Thyroid gland (tissue), 4 donors: ENCODE results near the gene TFCP2. TPM values are rescaled to one million over a fixed set of nuclear protein-coding genes. Genes with fewer than 3 reads are reported as not detected.

ENCODE experiments used
- DNase-seq, 2 donors: peaks; one replicate each; pipeline ENCODE4 v3.0.0-alpha.2; 2019
- H3K27ac ChIP-seq, 3 donors: fragments of 200-600 bp; sonication (generic); 1 replicate in 2 of 3; 2 replicates in 1 of 3; pipeline ENCODE4 v1.5.1; 2016 to 2019; ENCODE audit warnings: mild to moderate bottlenecking in 1 of 3, moderate library complexity in 1 of 3
- H3K27me3 ChIP-seq: fragments of 200-600 bp; sonication (generic); one replicate; pipeline ENCODE4 v1.5.1; 2019
- H3K36me3 ChIP-seq, 2 donors: fragments of 200-600 bp; sonication (generic); one replicate each; pipeline ENCODE4 v1.5.1; 2016 to 2019
- H3K4me1 ChIP-seq, 2 donors: fragments of 200-600 bp; sonication (generic); one replicate each; pipeline ENCODE4 v1.5.1; 2017 to 2019
- H3K4me3 ChIP-seq, 3 donors: fragments of 200-600 bp; sonication (generic); replicated peaks in 1 of 3; 1 replicate in 2 of 3; 2 replicates in 1 of 3; pipeline ENCODE4 v1.5.1; 2016; ENCODE audit warnings: mild to moderate bottlenecking in 1 of 3
- H3K9me3 ChIP-seq: fragments of 200-600 bp; sonication (generic); one replicate; pipeline ENCODE4 v1.5.1; 2017
- CTCF ChIP-seq, 6 experiments: fragments of 200-600 bp in 3 of 6; fragments of 450-650 bp in 3 of 6; sonication (generic) in 3 of 6; IDR thresholded peaks; one replicate each; pipeline ENCODE4 v1.5.1; 2016 to 2019; ENCODE audit warnings: antibody characterized with exemption in 6 of 6, mild to moderate bottlenecking in 2 of 6, inconsistent platforms in 1 of 6, moderate library complexity in 1 of 6
- POLR2A ChIP-seq, 2 donors: fragments of 450-650 bp; IDR thresholded peaks; one replicate each; pipeline ENCODE4 v1.6.1; 2017; ENCODE audit warnings: antibody characterized with exemption in 2 of 2, mild to moderate bottlenecking in 2 of 2, moderate library complexity in 1 of 2
- WGBS, 2 donors: methylation state at CpG; one replicate each; pipeline ENCODE4 v1.1.5; 2017; 5-methylcytosine and 5-hydroxymethylcytosine counted together
- intact Hi-C: fragments of 100-400 bp; cut with DNase I; formaldehyde crosslinking; loops from one replicate; pipeline ENCODE4 v1.15.1; 2023
- total RNA-seq, 4 donors: library from RNA; depleted of rRNA; stranded (reverse); fragments of >200 nt; gene quantifications; one replicate each; pipeline ENCODE4 v1.2.3, GENCODE V29; 2016

Gene TFCP2
- total RNA-seq, 4 donors from 2014 or later = 14.9 to 22.6 (median 21.3) TPM

- H3K27ac ChIP-seq = no peak overlapping the region
- H3K4me3 ChIP-seq = no peak overlapping the region
- intact Hi-C loops = no loop called here
- H3K27me3 ChIP-seq = no peaks in the 10 kb centered on the region
- H3K4me1 ChIP-seq = peaks cover 32 to 44% of the 10 kb centered on the region in 2 donors
- no peaks in the 10 kb centered on the region for H3K9me3 ChIP-seq
- WGBS, 2 donors = 81 to 95% methylated on average over 11 to 14 of the region's 14 CpGs
- H3K36me3 ChIP-seq = no peaks in the 10 kb centered on the region
- TF ChIP-seq POLR2A (IDR thresholded peaks at IDR 0.05) (no peak), CTCF (IDR thresholded peaks at IDR 0.05) (no peak)
- DNase-seq = no peak
These were observed 16.9 kb upstream of the TFCP2 start for GRCh38 chr12:51189790-51190355.

DNA sequence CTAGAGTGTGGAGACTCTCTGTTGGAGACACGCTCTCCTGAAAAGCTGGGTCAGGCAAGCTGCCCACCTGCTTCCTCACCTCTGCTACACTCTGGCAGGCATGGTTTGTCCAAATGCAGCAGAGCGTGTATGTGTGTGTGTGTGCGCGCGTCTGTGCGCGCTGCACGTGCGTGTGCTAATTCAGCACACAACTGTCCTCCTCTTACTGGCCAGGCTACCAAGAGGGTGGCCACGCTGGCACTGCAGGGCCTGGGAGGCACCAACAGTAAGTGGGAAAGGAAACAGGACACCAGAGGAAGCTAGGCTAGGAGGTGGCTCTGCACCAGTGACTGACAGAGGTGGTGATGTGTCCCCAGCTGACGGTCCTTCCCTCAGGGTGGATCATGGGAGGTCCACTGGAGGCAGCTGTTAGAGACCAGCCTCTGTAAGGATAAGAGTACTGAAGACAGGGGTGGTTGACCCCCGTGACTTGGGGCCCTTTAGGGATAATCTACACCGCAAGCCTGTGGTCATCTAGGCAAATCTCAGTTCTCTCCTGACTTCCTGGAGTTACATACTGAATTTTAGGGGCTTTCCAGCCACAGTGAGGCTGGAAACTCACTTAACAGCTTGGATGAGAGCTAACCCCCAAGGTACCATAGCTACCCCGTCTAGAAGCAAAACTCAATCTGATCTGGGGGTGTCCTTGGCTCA lies 15.6 kb upstream of the TFCP2 start:
- TF ChIP-seq POLR2A (IDR thresholded peaks at IDR 0.05) = no peak
- TF ChIP-seq CTCF (IDR thresholded peaks at IDR 0.05) = no peak
- Histone ChIP-seq H3K9me3 (no peaks in the 10 kb centered on the region), H3K36me3 (no peaks in the 10 kb centered on the region), H3K4me3 (no peak overlapping the region), H3K4me1 (peaks cover 32 to 50% of the 10 kb centered on the region in 2 donors), H3K27ac (peak overlapping the region in 2 of 3 donors; percentile 14 to 56), H3K27me3 (no peaks in the 10 kb centered on the region)
- DNase-seq = peak; percentile 87 to 91
- 38 to 65% methylated on average over 12 to 14 of the region's 14 CpGs for WGBS, 2 donors
- intact Hi-C loops = no loop called here

DNA sequence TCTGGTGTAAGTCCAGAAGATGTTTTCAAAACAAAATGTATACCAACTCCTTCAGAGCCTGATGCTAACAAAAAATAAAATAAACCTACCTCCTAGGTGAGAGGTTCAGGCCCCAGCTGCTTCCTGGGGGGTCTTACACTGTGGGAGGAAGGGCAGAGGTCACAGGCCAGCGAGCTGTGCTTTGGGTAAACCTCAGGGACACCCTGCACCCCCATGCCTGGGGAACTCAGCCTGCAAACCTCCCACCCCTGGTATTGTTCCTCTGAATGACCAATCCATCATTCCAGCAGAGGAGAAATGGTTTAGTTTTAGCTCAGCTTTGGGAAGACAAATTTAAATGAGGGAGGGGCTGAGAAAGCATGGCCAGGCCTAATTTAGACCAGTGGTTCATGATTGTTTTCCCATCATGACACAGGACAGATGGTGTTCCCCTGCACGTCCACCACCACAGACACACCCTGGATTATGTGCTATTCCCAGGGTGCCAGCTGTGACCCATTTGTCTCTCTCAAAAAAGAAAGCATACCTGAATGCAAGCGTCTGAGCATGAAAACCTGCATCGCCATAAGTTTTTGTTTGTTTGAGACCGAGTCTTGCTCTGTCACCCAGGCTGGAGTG lies 14.5 kb upstream of the TFCP2 start:
- intact Hi-C loops = no loop called here
- WGBS, 2 donors = 58 to 61% methylated on average over 5 of the region's 5 CpGs
- no peaks in the 10 kb centered on the region for H3K27me3 ChIP-seq
- H3K9me3 ChIP-seq = no peaks in the 10 kb centered on the region
- peaks cover 31 to 48% of the 10 kb centered on the region in 2 donors for H3K4me1 ChIP-seq
- H3K36me3 ChIP-seq = no peaks in the 10 kb centered on the region
- H3K4me3 ChIP-seq = no peak overlapping the region
- H3K27ac ChIP-seq = peak overlapping the region in 2 of 3 donors; percentile 14 to 56
- no peak for DNase-seq
- TF ChIP-seq POLR2A (IDR thresholded peaks at IDR 0.05) (no peak), CTCF (IDR thresholded peaks at IDR 0.05) (no peak)

- peak overlapping the region in 1 of 3 donors; percentile 56 for H3K27ac ChIP-seq
- no peak for DNase-seq
- intact Hi-C loops = no loop called here
- no peaks in the 10 kb centered on the region for H3K27me3 ChIP-seq
- H3K9me3 ChIP-seq = no peaks in the 10 kb centered on the region
- H3K4me1 ChIP-seq = peaks cover 22 to 39% of the 10 kb centered on the region in 2 donors
- WGBS, 2 donors = 63 to 74% methylated on average over 3 of the region's 3 CpGs
- TF ChIP-seq POLR2A (IDR thresholded peaks at IDR 0.05) (no peak), CTCF (IDR thresholded peaks at IDR 0.05) (no peak)
- H3K4me3 ChIP-seq = no peak overlapping the region
- H3K36me3 ChIP-seq = no peaks in the 10 kb centered on the region
These were observed 13.6 kb upstream of the TFCP2 start for GRCh38 chr12:51186465-51187085.
